NCI-H1417 treated with DMSO at 0.1 percent for 48 hours (cell line): ENCODE data around the gene SOS1.

Experiments used
- DNase-seq: peaks from one replicate; lab custom pipeline; 2025; lab: John Stamatoyannopoulos, UW

SOS1 gene

DNA sequence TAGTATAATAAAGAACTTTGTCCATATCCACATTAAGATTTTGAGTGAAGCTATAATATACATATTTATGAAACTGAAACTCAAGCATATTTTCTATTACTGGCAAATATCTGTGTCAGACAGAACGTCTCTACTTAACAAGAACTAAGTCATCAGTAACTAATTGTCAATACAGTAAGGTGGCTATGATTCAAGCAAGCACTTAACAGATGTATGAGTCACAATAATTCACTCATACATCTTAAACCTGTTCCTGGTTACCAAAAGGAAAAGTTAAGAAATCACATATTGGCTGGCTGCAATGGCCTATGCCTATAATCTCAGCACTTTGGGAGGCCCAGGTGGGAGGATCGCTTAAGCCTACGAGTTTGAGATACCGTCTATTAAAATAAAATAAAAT is 96.0 kb downstream of the SOS1 start:
- no peak for DNase-seq

DNA sequence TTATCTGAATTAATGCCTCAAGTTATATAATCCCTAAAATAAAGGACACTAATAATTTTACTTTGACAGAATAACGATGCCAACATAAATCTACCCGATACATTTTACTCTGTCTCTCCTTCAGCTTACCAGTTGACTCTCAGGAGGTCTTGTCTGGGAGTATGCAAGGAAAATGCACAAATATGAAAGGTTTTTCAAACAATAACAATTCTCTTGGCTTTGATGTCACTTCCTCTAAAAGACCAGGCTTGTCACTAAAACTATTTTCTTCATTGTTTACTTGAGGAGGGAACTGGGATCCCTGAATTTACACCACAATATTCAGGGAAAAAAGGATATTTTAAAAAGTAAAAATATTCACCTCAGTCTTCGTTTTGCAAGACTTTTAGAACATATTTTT is 97.2 kb downstream of the SOS1 start:
- no peak for DNase-seq

DNA sequence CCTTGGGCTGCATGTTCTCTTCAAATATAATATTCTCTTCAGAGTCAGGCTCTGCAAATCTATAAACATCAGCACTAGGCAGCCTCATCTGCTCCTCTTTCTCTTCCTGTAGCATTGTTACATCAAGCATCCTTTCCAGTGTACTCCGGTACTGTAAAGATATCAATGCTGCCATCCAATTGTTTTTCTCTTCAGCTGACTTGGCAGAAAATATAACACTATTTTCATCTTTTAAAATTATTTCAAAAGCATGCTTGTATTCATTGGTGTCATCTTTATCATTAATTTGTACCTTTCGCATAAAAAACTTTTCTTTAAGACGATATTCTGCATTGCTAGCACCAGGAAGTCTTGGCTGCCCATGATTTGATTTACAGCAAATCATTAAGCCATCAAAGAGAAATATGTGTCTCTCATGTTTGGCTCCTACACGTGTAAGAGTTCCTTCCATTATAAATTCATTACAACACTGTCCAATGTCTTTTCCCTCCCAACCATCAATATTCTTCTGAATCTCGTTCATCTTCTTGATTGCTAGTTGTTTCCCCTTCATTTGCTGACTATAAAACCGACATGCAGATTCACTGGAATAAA is 98.1 kb downstream of the SOS1 start:
- DNase-seq, result no peak

DNA sequence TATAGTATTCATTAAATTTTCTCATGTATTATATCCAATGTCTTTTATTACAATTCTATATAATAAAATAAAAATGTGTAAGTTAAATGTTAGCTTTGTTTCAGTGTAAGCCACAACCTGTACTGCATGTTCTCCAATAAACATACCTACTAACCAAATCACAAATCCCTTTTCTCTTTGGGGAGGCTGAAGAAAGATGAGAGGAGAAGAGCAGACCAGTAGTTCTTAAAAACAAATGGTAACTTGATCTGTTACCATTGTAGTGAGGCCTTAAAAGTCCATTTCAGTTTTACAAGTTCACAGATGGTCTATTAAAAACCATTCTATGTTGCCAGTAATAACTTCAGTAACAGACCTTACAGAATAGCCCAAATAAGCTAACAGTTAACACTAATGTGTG is 100.5 kb downstream of the SOS1 start:
- no peak for DNase-seq

DNA sequence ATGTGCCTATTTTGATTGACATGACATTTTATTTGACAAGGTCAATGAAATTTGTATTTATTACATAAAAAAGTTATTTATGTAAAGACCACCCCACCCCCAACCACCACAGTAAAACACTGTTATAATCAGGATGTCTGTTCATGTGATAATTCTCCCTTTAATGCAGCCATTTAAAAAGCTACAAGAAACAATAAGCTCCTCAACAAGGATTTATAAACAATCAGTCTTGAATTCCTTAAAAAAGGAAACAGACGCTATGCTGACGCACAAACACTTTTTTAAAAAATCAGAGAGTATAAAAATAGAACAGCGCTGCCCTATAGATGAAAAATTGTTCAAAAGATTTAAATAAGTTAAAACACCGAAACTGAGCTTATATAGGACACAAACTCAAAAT is 102.2 kb downstream of the SOS1 start:
- no peak for DNase-seq

DNA sequence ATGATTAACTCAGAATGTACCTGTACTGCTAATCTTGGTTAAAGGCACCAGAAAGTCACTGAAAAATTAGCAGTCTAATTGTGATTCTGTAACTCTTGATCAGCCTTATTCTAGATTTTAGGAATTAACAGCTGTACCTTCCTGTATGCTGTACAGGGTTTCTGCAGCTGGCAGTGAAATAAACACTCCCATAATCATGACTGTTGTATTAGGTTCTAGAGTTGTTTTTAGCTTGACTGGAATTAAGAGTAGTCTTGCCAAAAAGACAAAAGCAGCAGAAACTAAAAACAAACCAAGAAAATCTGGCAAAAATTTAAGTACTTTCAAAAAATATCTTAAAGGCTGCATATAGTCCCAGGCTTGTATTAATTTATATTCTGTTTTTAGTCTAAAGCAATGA is 103.5 kb downstream of the SOS1 start:
- no peak for DNase-seq

DNA sequence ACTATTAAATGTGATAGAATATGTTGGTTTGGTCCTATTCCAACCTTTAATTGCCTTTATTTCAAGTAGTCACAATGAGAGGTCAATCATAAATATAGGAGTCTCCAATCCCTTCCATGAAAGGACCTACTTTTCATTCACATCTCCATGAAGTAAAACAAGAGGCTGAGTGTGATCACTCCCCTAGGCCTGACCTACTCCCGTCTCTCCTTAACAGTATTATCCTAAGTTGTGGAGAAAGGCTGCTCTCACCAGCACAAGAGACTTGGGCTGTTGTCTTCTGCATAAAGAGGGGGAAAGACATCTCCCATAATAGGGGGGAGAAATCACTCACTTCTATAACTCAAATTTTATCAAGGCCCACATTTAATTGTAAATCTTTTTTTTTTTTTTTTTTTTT is 105.4 kb downstream of the SOS1 start:
- DNase-seq, result no peak

DNA sequence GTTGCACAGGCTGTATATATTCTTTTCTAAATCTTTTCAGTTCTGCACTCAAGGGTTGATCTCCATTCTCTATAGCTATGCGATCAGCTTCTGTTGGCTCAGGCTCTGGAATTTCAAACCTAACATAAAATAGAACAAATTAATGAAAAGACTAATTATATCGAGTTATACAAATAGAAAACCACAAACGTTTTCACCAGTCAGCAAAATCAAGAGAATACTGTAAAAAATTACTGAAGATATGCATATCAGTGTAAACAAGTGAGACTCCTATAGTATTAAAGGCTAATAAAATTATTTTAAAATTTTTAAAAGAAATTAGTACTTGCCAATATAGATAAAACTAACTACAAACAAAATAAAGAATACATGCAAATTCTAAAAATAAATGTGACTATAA is 107.0 kb downstream of the SOS1 start:
- no peak for DNase-seq

DNA sequence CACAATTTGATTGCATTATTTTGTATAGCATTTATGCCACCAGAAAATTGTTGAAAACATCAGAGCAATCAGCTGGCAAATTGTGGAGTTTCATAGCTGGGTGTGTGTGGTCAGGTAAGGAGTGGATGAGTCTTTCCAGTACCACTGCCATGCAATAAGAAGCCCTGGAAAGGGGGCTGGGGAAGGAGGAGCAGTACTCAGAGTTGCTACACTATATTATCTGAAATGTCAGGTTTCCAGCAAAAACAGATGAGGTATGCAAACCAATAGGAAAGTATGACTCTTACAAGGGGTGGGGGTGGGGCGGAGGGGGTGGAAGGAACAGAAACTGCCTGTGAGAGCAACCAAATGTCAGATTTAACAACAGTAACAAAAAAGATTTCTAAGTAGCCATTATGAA is 112.2 kb downstream of the SOS1 start:
- DNase-seq, result no peak

DNA sequence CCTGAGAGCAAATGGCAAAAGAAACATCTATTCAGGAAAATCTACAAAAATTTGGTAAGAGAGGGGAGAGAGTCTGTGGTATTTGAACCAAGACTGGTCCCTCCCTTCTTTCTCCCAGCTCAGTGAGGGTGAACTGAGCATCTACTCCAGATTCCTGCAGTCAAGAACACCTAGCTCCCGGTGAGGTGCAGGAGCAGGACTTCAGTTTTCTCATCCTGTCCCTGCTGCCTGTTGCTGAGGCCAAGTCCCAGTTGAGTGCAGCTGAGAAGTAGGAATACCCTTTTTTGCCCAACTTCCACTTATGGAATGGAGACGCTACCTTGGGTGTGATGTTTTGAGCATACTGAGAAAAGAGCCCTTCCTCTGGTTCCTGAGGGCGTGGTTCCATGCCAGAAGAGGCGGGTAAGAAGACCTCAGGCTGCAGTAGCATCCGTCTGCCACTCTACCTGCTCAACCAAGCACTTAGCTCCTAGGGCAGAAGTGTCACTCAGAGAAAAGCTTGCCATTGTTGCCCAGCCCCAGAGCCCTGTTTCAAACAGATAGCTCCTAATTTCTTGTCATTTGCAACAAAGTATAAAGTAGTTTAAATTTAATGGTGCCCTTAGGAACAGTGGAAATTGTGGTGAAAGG is 112.9 kb downstream of the SOS1 start:
- no peak for DNase-seq

DNA sequence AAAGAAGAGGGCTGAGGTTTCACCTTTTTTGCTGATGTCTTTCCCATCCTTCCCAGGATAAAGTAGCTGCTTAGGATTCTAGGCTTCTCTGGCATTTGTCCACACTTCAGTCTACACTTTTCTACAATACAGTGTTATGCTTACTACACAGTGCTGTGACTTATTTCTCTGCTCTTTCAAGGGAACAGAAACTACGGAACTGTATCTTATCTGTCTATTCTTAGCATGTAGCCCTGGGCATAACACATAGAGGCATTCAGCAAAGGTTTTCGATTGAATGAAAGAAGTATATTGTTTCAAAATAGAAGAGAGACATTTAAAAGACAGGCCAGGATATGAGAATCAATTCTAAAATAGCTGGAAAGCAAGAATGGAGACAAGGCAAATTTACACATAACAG is 120.3 kb downstream of the SOS1 start:
- DNase-seq, result no peak

DNA sequence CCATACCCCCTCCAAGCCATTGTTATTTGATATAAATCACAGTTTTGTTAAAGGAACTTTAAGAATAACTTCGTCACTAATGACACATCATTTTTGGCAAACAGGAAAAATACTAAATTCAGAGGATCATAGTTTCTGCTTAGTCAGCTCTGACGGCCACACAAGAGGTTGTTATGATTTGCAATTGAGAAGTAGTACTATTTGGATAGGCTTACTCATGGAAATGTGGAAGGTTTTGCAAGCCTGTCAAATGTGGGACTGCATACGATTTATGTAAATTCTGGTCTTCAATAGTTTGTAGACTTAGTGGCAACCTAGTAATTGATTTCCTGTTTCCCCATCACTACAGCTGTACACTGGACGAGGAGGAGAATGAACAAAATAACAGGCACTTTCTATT is 123.1 kb downstream of the SOS1 start:
- no peak for DNase-seq

DNA sequence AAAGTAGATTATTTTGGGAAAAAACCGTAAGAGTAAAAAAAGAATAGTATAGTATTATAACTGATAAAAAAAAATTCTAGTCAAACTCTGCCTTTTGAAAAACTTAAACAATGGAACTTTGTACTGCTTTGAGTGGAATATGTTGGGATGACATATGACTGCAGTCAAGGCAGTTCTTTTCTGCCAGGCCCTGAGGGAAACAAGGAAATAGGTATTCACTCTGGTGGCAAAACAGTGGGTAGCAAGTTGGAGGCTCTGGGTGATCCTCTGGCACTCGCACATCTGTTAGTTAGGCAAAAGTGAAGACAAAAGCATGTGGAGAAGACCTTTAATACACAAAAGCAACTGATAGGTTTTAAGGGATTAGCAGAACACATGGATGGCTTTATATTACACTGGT is 129.0 kb downstream of the SOS1 start:
- no peak for DNase-seq

DNA sequence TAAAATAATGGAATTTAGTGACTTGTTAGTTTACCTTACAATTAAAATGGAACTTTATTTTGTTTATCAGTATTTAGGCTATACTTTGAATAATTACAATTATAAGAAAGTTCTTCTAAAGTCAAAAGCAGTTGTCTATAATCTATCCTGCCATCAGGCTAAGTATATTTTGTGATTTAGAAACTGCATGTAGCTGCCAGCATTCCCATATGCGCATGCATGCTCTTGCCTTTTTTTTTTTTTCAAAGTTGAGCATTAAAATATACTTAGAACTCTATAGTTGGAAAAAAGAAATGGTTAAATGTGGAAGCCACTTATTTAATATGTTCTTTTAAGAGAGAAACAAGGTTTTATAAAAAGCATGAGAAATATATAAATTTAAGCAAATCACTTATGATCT is 132.1 kb downstream of the SOS1 start:
- DNase-seq, result no peak

DNA sequence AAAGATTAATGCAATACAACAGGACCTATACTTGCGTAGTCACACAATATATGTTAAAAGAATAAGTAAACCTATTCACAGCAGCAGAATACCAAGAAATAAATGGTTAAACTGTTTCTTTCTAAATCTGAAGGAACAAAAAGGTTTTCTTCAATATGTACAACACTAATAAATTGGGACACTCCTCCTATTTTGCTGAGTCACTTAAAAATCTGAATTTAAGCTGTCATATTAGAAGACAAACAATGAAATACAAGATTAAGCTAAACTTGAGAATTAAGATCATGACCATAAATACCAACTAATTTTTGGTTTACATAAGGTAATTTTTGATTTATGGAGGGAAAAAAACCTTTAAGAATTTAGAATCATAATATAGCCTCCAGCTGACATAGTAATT is 138.4 kb downstream of the SOS1 start:
- no peak for DNase-seq

DNA sequence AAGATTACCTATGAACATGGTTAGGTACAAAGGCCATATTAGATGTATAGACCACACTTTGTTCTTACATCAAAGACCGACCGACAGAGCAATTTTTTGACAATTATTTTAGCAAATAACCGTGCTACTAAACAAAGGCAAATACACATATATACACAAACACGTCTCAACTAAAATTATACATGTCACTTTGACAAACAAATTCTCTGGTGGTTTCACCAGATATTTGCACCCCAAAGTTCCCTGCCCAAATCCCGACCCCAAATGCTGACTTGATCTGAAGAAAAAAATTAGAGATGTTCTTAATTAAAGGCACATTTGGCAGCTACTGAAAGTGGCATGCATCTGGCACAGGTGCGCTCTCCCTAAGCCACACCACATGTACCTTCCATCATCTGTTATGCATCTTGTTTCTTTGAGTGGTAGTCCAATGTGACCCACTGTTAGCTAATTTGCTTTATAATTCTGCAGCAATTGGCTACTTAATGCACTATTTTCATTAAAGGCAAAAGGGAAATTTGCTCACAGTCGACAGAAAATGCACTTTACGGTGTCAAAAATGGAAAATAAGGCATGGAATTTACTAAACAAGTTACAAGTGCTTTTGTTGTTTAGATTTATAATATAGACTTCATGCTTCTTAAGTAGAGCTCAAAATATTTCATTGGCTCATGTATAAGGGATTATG is 139.0 kb downstream of the SOS1 start:
- DNase-seq, result no peak

DNA sequence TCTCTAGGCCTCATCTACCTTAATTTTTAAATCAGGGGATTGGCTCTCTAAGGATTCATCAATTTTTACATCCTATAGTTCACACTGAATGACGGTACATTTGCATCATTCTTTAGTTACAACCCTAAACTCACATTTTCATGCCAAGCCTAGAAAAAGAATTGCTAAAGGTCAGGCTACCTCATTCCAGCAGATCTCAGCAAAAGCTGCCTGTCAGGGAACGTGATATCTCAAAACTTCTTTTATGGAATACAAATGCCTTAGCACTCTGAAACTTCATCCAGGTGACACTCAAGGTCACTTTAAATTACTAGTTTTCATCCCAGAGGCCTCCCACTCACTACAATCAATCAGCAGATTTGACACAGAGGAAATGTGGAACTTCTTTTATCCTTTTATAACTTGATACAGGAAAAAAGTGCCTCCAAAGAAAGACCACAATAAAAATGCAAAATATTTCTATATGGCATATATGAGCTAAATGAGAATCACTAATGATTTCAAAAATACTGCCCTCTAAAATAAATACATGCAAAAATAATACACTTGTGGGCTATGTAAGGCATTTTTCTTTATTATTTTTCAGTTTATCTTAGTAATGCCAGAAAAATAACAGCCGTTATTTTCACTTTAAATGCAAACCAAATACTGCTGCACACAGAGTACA is 139.7 kb downstream of the SOS1 start:
- DNase-seq, result no peak

DNA sequence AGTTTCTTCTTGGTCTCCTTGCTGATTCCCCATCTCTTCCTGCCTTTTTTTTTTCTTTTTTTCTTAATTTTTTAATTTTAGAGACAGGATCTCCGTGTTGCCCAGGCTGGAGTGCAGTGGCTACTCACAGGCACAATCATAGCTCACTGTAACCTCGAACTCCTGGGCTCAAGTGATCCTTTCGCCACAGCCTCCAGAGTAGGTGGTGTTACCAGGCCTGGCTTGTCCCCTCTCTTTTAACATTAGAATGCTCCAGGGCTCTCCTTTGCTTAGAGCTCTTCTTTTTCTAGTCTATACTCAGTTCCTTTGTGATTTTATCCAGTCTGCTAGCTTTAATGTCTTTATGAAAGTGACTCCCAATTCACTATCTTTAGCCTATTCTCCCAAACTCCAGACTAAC is 141.9 kb downstream of the SOS1 start:
- no peak for DNase-seq

DNA sequence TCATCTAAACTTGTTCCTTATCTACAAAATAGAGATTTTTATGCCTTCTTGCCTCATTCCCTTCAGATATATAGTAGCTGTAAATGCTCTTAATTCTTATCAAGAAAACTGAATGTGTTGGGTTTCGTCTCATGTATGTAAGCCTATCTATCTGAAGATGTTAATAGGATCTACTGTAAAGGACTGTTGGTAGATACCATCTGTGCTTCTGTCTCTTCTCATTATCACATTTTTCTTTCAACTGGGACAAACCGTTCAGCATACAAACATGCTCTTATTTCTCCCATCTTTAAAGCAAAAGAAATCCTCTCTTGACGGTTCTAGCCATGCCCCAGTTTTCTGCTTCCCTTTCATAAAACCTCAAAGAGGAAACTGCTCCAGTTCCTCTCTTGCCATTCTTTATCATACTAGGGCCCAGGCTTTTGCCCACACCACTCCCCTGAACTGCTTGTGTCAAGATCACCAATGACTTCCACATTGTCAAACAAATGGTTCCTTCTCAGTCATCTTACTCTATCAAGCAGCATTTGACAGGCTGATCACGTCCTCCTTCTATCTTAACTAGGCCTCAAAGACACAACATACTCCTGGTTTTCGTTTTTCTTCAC is 142.5 kb downstream of the SOS1 start:
- no peak for DNase-seq

DNA sequence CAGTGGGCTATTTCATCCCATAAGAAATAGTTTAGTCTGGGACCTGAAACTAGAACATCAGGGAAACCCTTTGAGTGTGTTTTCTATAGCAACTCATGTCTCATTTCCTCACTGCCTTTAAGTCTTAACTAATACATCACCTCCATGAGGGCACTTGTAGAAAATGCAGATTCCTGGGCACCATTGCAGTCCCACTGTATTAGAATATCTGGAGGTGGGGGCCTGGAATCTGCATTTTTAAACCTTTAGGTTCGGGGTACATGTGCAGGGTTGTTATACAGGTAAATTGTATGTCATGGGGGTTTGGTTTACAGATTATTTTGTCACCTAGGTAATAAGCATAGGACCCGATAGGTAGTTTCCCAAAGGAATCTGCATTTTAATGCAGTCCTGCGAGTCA is 143.8 kb downstream of the SOS1 start:
- no peak for DNase-seq

DNA sequence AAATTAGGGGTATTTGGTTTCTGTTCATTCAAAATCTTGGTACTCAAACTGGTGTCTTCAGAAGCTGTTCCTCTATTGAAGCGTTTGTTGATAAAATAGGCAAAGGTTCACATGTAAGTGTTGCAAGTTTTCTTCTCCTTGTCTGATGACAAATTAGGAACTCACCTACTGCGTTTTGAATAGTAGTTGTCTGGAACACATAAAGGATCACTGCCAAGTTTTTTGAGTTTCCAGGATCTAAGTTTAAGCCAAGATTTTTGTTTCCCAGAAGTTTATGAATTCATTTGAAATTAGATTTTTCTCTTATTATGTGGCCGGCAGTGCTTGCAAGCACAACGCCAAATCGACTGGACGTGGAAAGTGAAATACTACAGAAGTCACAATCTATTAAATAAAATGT is 145.8 kb downstream of the SOS1 start:
- no peak for DNase-seq

DNA sequence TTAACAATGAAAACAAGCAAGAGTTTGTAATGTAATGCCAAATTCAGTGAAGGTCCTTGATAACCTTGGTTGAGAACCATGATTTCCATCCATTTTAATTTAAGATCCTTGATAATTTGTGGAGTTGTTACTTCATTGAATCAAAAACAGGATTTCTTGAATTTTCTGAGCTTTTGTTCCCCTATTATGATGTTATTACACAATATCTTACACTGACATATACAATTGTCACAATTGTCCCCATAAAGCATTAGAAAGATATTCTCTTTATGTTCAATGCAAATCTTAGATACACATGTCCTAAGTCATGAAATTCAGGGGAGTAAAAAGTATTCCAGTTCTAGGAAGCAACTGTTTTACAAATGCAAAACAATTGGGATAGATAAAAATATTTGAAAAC is 147.6 kb downstream of the SOS1 start:
- DNase-seq, result no peak

DNA sequence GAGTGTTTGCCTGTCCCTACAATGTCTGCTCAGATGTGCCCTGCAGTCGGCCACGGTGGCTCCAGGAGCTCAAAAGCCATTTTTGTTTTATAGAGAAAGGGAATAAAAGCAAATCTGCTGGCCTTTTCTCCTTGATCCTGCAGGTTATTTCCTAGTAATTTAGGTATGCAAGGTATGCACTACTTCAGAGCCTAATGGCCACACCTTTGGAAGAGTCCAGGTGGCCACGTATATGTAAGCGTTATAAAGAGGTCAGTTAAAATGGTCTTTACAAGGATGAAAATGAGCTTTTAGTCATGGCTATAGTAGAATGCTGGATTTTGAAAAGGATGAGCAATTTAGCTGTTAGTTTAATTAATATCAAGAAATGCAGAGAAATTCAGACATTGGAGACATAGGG is 149.5 kb downstream of the SOS1 start:
- no peak for DNase-seq
